Natural killer cell (primary cell): ENCODE measurements around the gene SNX3. TPM values are rescaled to one million over a fixed set of nuclear protein-coding genes. Genes with fewer than 3 reads are reported as not detected.

Source experiments
- ATAC-seq, 3 donors: fragments of 150-1000 bp in 2 of 3; fragments of 200-7000 bp in 1 of 3; cut with Tn5 transposase; 1 replicate in 1 of 3; 2 replicates in 2 of 3; pipeline ENCODE4 v1.10.0; 2021; ENCODE audit warnings: mild to moderate bottlenecking in 2 of 3, moderate library complexity in 2 of 3
- DNase-seq, 2 donors: peaks; one replicate each; pipeline versions ENCODE4 v3.0.0 to v3.0.0-alpha.2; 2013 to 2021; ENCODE audit warnings: mixed read lengths in 1 of 2
- H3K27ac ChIP-seq: one replicate; pipeline ENCODE4 v1.5.1; 2013; ENCODE audit warnings: mild to moderate bottlenecking, low read length
- H3K27me3 ChIP-seq: one replicate; pipeline ENCODE4 v1.6.1; 2013; ENCODE audit warnings: low read length; ENCODE audit not compliant: control insufficient read depth, insufficient read depth
- H3K36me3 ChIP-seq: one replicate; pipeline ENCODE4 v1.6.1; 2013; ENCODE audit warnings: low read length; ENCODE audit not compliant: control insufficient read depth, insufficient read depth
- H3K4me1 ChIP-seq: one replicate; pipeline ENCODE4 v1.6.1; 2013; ENCODE audit warnings: low read length; ENCODE audit not compliant: control insufficient read depth, insufficient read depth
- H3K4me3 ChIP-seq: one replicate; pipeline ENCODE4 v1.5.1; 2013; ENCODE audit warnings: low read length
- H3K9me3 ChIP-seq: one replicate; pipeline ENCODE4 v1.6.1; 2013; ENCODE audit warnings: low read length; ENCODE audit not compliant: control insufficient read depth, insufficient read depth
- H3K27ac Mint-ChIP-seq, 2 donors: one replicate each; pipeline ENCODE4 v1.8.0; 2022; ENCODE audit warnings: mild to moderate bottlenecking in 2 of 2, mixed read lengths in 2 of 2, moderate library complexity in 1 of 2
- H3K27me3 Mint-ChIP-seq, 2 donors: one replicate each; pipeline ENCODE4 v1.8.0; 2022; ENCODE audit warnings: low read depth in 2 of 2, mixed read lengths in 2 of 2
- H3K36me3 Mint-ChIP-seq: one replicate; pipeline ENCODE4 v1.8.0; 2022; ENCODE audit warnings: mixed read lengths
- H3K4me1 Mint-ChIP-seq, 2 donors: one replicate each; pipeline ENCODE4 v1.8.0; 2022; ENCODE audit warnings: mixed read lengths in 2 of 2
- H3K4me3 Mint-ChIP-seq: one replicate; pipeline ENCODE4 v1.8.0; 2022; ENCODE audit warnings: mild to moderate bottlenecking, moderate library complexity, mixed read lengths
- H3K9me3 Mint-ChIP-seq, 2 donors: one replicate each; pipeline ENCODE4 v1.8.0; 2022; ENCODE audit warnings: mixed read lengths in 2 of 2
- WGBS: methylation state at CpG from one replicate; pipeline ENCODE4 v1.1.7; 2013; ENCODE audit warnings: missing lambda C conversion rate; ENCODE audit not compliant: insufficient coverage; 5-methylcytosine and 5-hydroxymethylcytosine counted together
- intact Hi-C: fragments of 100-400 bp; cut with micrococcal nuclease; formaldehyde crosslinking; loops from one replicate; pipeline ENCODE4 v1.14.2; 2022
- total RNA-seq, 4 donors: library from RNA; stranded (reverse); fragments of 120-200 nt in 1 of 4; gene quantifications; one replicate each; pipeline versions ENCODE4 v1.2.3 to v1.2.4, GENCODE V29; 2013 to 2022
- TF ChIP-seq, protein P1 (sequence below): fragments of 200-600 bp; IDR thresholded peaks from one replicate; pipeline ENCODE4 v1.8.0; 2022; ENCODE audit warnings: antibody characterized with exemption

The SNX3 gene
- total RNA-seq, 3 donors from 2014 or later (not counting 1 experiment from before 2014, with no cell fraction given) = 59.7 to 71.6 (median 70.6) TPM

- Histone ChIP-seq H3K27ac (no peak overlapping the region), H3K36me3 (no peaks in the 10 kb centered on the region), H3K9me3 (no peaks in the 10 kb centered on the region), H3K4me3 (no peak overlapping the region), H3K27me3 (no peaks in the 10 kb centered on the region), H3K4me1 (no peaks in the 10 kb centered on the region)
- Mint-ChIP-seq H3K36me3 (no peaks in the 10 kb centered on the region), H3K4me1 (no peaks in the 10 kb centered on the region), H3K27me3 (peaks cover 0 to 2% of the 10 kb centered on the region in 2 donors), H3K27ac (no peak overlapping the region), H3K4me3 (no peak overlapping the region), H3K9me3 (no peaks in the 10 kb centered on the region)
- intact Hi-C loops = no loop called here
- TF ChIP-seq, protein P1, sequence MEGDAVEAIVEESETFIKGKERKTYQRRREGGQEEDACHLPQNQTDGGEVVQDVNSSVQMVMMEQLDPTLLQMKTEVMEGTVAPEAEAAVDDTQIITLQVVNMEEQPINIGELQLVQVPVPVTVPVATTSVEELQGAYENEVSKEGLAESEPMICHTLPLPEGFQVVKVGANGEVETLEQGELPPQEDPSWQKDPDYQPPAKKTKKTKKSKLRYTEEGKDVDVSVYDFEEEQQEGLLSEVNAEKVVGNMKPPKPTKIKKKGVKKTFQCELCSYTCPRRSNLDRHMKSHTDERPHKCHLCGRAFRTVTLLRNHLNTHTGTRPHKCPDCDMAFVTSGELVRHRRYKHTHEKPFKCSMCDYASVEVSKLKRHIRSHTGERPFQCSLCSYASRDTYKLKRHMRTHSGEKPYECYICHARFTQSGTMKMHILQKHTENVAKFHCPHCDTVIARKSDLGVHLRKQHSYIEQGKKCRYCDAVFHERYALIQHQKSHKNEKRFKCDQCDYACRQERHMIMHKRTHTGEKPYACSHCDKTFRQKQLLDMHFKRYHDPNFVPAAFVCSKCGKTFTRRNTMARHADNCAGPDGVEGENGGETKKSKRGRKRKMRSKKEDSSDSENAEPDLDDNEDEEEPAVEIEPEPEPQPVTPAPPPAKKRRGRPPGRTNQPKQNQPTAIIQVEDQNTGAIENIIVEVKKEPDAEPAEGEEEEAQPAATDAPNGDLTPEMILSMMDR = no peak
- ATAC-seq = no peak
- 92% methylated on average over 7 of the region's 7 CpGs for WGBS
- DNase-seq = no peak
Measured at GRCh38 chr6:108200631-108201030, 60.2 kb downstream of the SNX3 start.

DNA sequence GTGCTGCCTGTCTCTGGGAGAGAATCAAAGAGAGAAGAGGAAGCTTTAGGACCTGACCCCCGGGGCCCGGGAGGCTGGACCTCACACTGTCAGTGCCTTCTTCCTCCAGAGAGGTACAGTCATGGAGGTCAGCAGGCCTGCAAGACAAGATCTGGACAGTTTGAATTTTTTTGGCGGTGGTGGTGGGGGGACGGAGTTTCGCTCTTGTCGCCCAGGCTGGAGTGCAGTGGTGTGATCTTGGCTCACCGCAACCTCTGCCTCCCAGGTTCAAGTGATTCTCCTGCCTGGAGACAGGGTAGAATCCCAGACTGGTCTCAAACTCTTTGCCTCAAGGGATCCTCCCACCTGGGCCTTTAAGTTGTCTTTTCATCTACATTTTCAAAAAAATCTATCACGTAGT, 60.7 kb downstream of the SNX3 start:
- Histone ChIP-seq H3K9me3 (no peaks in the 10 kb centered on the region), H3K4me3 (no peak overlapping the region), H3K27ac (no peak overlapping the region), H3K36me3 (no peaks in the 10 kb centered on the region), H3K4me1 (no peaks in the 10 kb centered on the region), H3K27me3 (no peaks in the 10 kb centered on the region)
- WGBS = 93% methylated on average over 8 of the region's 8 CpGs
- no peaks in the 10 kb centered on the region for H3K36me3 Mint-ChIP-seq
- peaks cover 0 to 2% of the 10 kb centered on the region in 2 donors for H3K27me3 Mint-ChIP-seq
- H3K4me3 Mint-ChIP-seq = no peak overlapping the region
- ATAC-seq (no peak), DNase-seq (no peak)
- no peaks in the 10 kb centered on the region for H3K9me3 Mint-ChIP-seq
- no peaks in the 10 kb centered on the region for H3K4me1 Mint-ChIP-seq
- no peak overlapping the region for H3K27ac Mint-ChIP-seq
- TF ChIP-seq, protein P1 = no peak
- intact Hi-C loops = no loop called here

- H3K27me3 Mint-ChIP-seq = peaks cover 8 to 10% of the 10 kb centered on the region in 2 donors
- TF ChIP-seq, protein P1 = no peak
- H3K27ac Mint-ChIP-seq = no peak overlapping the region
- Histone ChIP-seq H3K4me1 (no peaks in the 10 kb centered on the region), H3K27ac (no peak overlapping the region), H3K9me3 (no peaks in the 10 kb centered on the region), H3K4me3 (no peak overlapping the region), H3K27me3 (no peaks in the 10 kb centered on the region), H3K36me3 (no peaks in the 10 kb centered on the region)
- no peak for ATAC-seq
- H3K9me3 Mint-ChIP-seq = no peaks in the 10 kb centered on the region
- H3K4me1 Mint-ChIP-seq = no peaks in the 10 kb centered on the region
- H3K36me3 Mint-ChIP-seq = no peaks in the 10 kb centered on the region
- no peak for DNase-seq
- 89% methylated on average over 16 of the region's 19 CpGs for WGBS
- no peak overlapping the region for H3K4me3 Mint-ChIP-seq
- intact Hi-C loops = no loop called here
Measured at GRCh38 chr6:108198761-108199498, 61.9 kb downstream of the SNX3 start.

DNA sequence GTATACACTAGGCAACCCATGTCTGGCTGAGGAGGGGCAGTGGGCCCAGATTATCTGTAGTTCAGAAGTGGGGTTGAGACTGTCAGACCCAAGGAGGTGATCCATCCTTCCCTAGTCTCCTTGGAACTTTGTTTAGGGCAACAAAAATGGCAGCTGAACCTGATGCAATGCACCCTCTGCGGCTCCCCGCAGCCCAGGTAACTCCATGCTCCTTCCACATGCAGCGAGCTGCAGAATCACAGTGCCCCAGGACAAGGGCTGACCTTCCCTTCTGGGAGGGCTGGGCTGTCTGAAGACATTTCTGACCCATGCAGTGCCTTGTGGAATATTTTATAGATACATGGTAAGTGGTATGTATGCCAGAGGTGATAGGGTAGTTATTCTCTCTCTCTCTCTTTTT, 65.6 kb downstream of the SNX3 start:
- no peak for ATAC-seq
- H3K27me3 Mint-ChIP-seq = peaks cover 13 to 15% of the 10 kb centered on the region in 2 donors
- TF ChIP-seq, protein P1 = no peak
- DNase-seq = no peak
- H3K27me3 ChIP-seq = peaks cover 9% of the 10 kb centered on the region
- intact Hi-C loops = no loop called here
- no peaks in the 10 kb centered on the region for H3K36me3 ChIP-seq
- WGBS = 91% methylated on average over 3 of the region's 3 CpGs
- no peaks in the 10 kb centered on the region for H3K9me3 Mint-ChIP-seq
- H3K27ac Mint-ChIP-seq = no peak overlapping the region
- no peak overlapping the region for H3K4me3 ChIP-seq
- H3K27ac ChIP-seq = no peak overlapping the region
- H3K9me3 ChIP-seq = no peaks in the 10 kb centered on the region
- no peaks in the 10 kb centered on the region for H3K4me1 ChIP-seq
- H3K36me3 Mint-ChIP-seq = no peaks in the 10 kb centered on the region
- no peak overlapping the region for H3K4me3 Mint-ChIP-seq
- no peaks in the 10 kb centered on the region for H3K4me1 Mint-ChIP-seq
